Measurements from ENCODE around the gene ABCC8.

Gene ABCC8

GRCh38 chr11:17352950-17353820 lies 123.5 kb downstream of the ABCC8 start:
- TF ChIP-seq CTCF (IDR thresholded peaks at IDR 0.05; ENCODE audit: low read depth, low read length, missing control alignments): no peak
- peak; percentile 22 for DNase-seq (ENCODE audit: low read depth)
- peak overlapping the region; percentile 65 for H3K4me3 ChIP-seq (ENCODE audit: low read depth, low read length)

- TF ChIP-seq CTCF (IDR thresholded peaks at IDR 0.05; ENCODE audit: low read depth, low read length, missing control alignments): no peak
- H3K4me3 ChIP-seq (ENCODE audit: low read depth, low read length): peak within 1 kb of the TSS; percentile 65
- DNase-seq (ENCODE audit: low read depth): no peak
These were observed 125.0 kb downstream of the ABCC8 start, which contains the start of gene NCR3LG1 for GRCh38 chr11:17351510-17352176. TSS of gene NCR3LG1 (plus strand) at chr11:17351800. CDS start at chr11:17351970, 170 bp downstream.

GRCh38 chr11:17351172-17351509 lies 125.5 kb downstream of the ABCC8 start:
- TF ChIP-seq CTCF (IDR thresholded peaks at IDR 0.05; ENCODE audit: low read depth, low read length, missing control alignments): peak; percentile 7
- no peak for DNase-seq (ENCODE audit: low read depth)
- H3K4me3 ChIP-seq (ENCODE audit: low read depth, low read length): peak overlapping the region; percentile 65

- H3K4me3 ChIP-seq (ENCODE audit: low read depth, low read length): no peak overlapping the region
- TF ChIP-seq CTCF (IDR thresholded peaks at IDR 0.05; ENCODE audit: low read depth, low read length, missing control alignments): no peak
- DNase-seq (ENCODE audit: low read depth): no peak
These were observed 126.0 kb downstream of the ABCC8 start for GRCh38 chr11:17350455-17351171.

- no peak for DNase-seq (ENCODE audit: low read depth)
- no peak for TF ChIP-seq CTCF (IDR thresholded peaks at IDR 0.05; ENCODE audit: low read depth, low read length, missing control alignments)
- no peak overlapping the region for H3K4me3 ChIP-seq (ENCODE audit: low read depth, low read length)
These were observed 129.0 kb downstream of the ABCC8 start for GRCh38 chr11:17347676-17348075.

- no peak for TF ChIP-seq CTCF (IDR thresholded peaks at IDR 0.05; ENCODE audit: low read depth, low read length, missing control alignments)
- DNase-seq (ENCODE audit: low read depth): no peak
- no peak overlapping the region for H3K4me3 ChIP-seq (ENCODE audit: low read depth, low read length)
These were observed 132.7 kb downstream of the ABCC8 start for GRCh38 chr11:17343907-17344306.
